Measurements from ENCODE around the gene HERPUD1.
A peak's percentile ranks its signal among the peaks of the same experiment; 100 is the strongest.
"Not testable (repeated sequence)": the region's sequence is repeated elsewhere in the genome, so short reads cannot be mapped to it uniquely, and the experiment has no call there.

HERPUD1 gene

DNA sequence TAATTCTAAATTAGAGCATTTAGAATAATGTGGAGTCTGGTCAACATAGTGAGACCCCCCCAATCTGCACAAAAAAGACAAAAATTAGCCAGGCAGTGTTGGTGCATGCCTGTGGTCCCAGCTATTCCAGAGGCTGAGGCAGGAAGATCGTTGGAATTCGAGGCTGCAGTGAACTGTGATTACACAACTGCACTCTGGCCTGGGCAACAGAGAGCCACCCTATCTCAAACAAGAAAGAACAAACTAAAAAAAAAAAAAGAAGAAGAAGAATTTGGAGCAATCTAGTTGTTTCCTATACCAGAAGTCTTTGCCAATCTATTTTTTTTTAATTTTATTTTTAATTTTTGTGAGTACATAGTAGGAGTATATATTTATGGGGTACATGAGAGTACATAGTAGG is 35.8 kb downstream of the HERPUD1 start:
- peak; percentile 50 for DNase-seq (ENCODE audit: low read depth)
- TF ChIP-seq, protein P1, sequence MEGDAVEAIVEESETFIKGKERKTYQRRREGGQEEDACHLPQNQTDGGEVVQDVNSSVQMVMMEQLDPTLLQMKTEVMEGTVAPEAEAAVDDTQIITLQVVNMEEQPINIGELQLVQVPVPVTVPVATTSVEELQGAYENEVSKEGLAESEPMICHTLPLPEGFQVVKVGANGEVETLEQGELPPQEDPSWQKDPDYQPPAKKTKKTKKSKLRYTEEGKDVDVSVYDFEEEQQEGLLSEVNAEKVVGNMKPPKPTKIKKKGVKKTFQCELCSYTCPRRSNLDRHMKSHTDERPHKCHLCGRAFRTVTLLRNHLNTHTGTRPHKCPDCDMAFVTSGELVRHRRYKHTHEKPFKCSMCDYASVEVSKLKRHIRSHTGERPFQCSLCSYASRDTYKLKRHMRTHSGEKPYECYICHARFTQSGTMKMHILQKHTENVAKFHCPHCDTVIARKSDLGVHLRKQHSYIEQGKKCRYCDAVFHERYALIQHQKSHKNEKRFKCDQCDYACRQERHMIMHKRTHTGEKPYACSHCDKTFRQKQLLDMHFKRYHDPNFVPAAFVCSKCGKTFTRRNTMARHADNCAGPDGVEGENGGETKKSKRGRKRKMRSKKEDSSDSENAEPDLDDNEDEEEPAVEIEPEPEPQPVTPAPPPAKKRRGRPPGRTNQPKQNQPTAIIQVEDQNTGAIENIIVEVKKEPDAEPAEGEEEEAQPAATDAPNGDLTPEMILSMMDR (IDR thresholded peaks at IDR 0.05; ENCODE audit: low read length, missing control alignments), result no peak

DNA sequence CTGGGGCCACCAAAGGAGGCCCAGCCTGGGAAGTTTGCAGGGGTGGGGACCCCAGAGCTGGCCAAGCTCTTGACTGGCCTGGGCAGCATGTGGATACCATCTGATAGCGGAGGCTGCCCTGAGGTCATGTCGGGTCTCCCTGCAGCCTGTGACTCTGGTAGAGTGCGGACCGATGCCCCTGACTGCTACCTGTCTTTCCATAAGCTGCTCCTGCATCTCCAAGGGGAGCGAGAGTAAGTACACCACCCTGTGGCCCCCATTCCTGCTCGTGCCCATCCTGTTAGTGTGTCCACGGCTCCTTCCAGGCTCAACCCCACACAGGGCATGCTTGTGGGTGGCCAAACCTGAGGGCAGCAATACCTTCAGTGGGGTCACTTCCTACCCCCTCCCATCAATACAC is 37.8 kb downstream of the HERPUD1 start:
- no peak for DNase-seq (ENCODE audit: low read depth)
- H3K4me3 ChIP-seq (replicated peaks; ENCODE audit: low read depth, low read length), result no peak overlapping the region
- TF ChIP-seq, protein P1 (IDR thresholded peaks at IDR 0.05; ENCODE audit: low read length, missing control alignments), result no peak

More for the DNA sequence above, 35.8 kb downstream of the HERPUD1 start:
- H3K4me3 ChIP-seq (replicated peaks; ENCODE audit: low read depth, low read length), result no peak overlapping the region

DNA sequence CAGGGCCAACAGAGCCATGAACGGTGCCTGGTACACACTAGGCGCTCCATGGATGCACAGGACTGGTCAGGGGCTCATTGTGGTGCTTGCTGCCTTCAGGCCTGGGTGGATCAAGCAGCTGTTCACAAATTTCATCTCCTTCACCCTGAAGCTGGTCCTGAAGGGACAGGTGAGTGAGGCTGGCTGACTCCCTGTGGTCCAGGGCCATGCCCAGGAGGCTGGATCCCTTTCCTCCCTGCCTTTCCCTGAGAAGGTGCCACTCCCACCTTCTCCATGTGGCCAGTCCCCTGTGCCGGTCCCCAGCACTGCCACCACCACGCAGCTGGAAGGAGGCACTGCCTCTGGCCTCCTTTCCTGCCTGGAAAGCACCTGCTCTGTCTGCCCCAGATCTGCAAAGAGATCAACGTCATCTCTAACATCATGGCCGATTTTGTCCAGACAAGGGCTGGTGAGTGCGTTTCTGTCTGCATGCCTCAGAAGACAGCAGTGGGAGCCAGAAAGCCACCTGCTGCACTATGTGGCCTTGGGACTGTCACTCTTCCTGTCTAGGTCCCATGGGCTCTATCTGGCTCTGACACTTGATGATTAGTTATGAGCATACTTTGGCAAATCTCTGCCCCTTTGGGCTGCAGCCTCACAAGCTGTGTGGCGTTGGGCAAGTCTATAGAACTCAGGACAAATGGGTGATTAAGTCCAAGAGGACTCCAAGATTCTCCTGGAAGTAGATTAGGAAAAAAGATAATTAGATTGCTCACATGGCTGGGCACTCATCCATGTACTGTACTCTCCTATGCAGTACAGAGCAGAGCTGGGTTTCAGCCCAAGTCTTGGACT is 39.2 kb downstream of the HERPUD1 start:
- TF ChIP-seq, protein P1 (IDR thresholded peaks at IDR 0.05; ENCODE audit: low read length, missing control alignments), result no peak
- no peak for DNase-seq (ENCODE audit: low read depth)

DNA sequence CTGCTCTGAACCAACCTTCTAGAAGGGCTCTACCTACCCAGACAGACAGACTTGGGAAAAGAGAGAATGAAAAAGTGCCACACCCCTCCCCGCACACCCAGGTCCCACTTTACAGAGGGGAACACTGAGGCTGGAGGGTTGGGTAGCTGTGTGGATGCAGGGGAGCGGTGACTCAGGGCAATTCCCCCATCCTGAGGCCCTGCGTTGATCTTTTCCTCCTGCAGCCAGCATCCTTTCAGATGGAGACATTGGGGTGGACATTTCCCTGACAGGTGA is 39.8 kb downstream of the HERPUD1 start:
- no peak overlapping the region for H3K4me3 ChIP-seq (replicated peaks; ENCODE audit: low read depth, low read length)
- TF ChIP-seq, protein P1 (IDR thresholded peaks at IDR 0.05; ENCODE audit: low read length, missing control alignments), result no peak
- DNase-seq (ENCODE audit: low read depth), result no peak

More for the DNA sequence above, 39.2 kb downstream of the HERPUD1 start:
- no peak overlapping the region for H3K4me3 ChIP-seq (replicated peaks; ENCODE audit: low read depth, low read length)

DNA sequence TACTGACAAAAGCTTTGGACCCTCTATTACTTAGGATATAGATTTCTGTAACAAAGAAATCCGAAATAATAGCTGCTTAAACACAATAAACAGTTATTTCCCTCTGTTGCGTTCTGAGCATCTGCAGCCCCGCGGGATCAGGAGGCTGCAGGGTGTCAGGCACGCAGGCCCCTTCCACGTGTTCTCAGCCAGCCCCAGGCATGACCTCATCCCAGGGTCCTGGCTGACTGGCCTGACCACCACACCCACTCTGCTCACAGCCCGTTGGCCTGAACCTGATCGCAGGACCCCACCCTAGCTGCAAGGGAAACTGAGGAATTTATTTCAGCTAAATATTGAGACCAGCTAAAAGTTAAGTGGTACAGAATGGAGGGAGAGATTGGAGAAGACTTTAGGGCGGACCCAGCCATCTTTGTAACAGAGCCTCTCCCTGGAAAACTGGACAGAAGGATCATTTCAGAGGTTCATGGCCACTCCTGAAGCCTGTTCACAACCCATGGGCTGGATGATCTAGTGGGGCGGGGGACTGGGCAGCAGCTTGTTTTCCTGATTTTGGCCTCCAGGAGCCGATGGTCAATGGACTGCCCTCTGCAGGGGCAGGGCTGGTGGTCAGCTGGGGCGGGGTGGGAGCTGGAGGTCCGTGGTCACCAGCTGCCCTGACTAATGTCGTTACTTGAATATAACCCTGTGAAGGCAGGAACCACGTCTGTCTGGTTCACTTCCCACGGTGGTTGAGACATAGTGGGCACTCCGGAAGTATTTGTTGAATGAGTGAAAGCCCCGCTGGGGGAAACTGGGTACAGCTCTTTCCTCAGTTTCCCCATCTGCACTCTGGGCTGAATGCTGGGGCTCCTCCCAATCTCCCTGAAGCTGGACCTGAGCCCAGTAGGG is 40.7 kb downstream of the HERPUD1 start:
- no peak for DNase-seq (ENCODE audit: low read depth)
- no peak overlapping the region for H3K4me3 ChIP-seq (replicated peaks; ENCODE audit: low read depth, low read length)
- TF ChIP-seq, protein P1 (IDR thresholded peaks at IDR 0.05; ENCODE audit: low read length, missing control alignments), result no peak

DNA sequence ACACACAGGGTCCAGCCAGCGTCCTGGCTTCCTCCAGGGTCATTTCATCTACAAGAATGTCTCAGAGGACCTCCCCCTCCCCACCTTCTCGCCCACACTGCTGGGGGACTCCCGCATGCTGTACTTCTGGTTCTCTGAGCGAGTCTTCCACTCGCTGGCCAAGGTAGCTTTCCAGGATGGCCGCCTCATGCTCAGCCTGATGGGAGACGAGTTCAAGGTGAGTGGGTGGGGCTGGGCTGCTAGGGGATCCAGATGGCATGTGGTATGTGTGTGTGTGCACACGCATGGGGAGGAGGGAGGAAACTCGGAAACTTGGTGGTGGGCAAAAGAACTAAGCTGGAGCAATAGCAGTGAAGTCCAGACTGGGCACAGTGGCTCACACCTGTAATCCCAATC is 41.4 kb downstream of the HERPUD1 start:
- no peak for DNase-seq (ENCODE audit: low read depth)
- TF ChIP-seq, protein P1 (IDR thresholded peaks at IDR 0.05; ENCODE audit: low read length, missing control alignments), result no peak
- no peak overlapping the region for H3K4me3 ChIP-seq (replicated peaks; ENCODE audit: low read depth, low read length)

DNA sequence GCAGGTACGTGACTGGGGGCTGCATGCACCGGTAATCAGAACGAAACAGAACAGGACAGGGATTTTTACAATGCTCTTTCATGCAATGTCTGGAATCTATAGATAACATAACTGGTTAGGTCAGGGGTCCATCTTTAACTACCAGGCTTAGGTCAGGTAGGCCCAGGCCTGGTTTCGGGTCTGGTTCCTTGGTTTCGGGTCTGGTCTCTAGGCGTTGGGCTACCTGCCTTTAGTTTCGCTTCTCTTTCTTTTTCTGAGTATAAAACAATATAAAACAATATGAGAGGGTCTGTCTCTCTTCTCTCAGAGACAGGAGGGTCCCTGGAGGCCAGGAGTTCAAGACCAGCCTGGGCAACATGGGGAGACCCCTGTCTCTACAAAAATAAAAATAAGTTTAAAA is 42.0 kb downstream of the HERPUD1 start:
- not testable (repeated sequence) for H3K4me3 ChIP-seq (replicated peaks; ENCODE audit: low read depth, low read length); DNase-seq (ENCODE audit: low read depth)
